HEK293 (cell line): ENCODE measurements around the gene GTF2H3.

Experiments
- CTCF ChIA-PET: fragments of 350-600 bp; formaldehyde crosslinking; extraction: SDS; loops from one replicate; lab custom pipeline; 2021; ENCODE audit warnings: antibody characterized with exemption; lab: Yijun Ruan, JAX
- POLR2A ChIA-PET: fragments of 300-600 bp; formaldehyde crosslinking; extraction: SDS; loops from one replicate; lab custom pipeline; 2020; ENCODE audit warnings: antibody characterized with exemption, inconsistent platforms; lab: Yijun Ruan, JAX
- H3K27ac ChIP-seq: fragments of 200-500 bp; sonication (Bioruptor generic); 2 replicates; pipeline ENCODE4 v1.5.1; 2014; ENCODE audit warnings: low read depth, low read length, control low read depth, inconsistent platforms; ENCODE audit errors: extremely low read depth
- H3K36me3 ChIP-seq, 2 experiments: fragments of 200-500 bp in 1 of 2; sonication (Bioruptor generic) in 1 of 2; 1 replicate in 1 of 2; 2 replicates in 1 of 2; pipeline ENCODE4 v1.5.1; 2014 to 2017; ENCODE audit warnings: inconsistent platforms in 2 of 2, low read length in 2 of 2; ENCODE audit not compliant: control insufficient read depth in 2 of 2, insufficient read depth in 1 of 2
- H3K4me1 ChIP-seq: fragments of 200-500 bp; sonication (Bioruptor generic); 2 replicates; pipeline ENCODE4 v1.5.1; 2014; ENCODE audit warnings: mild to moderate bottlenecking, low read length, inconsistent platforms; ENCODE audit not compliant: control insufficient read depth, insufficient read depth
- H3K4me3 ChIP-seq: 2 replicates; pipeline ENCODE4 v1.5.1; 2011; ENCODE audit warnings: low read depth, mild to moderate bottlenecking, control low read depth, low read length, moderate library complexity
- H3K9me3 ChIP-seq: fragments of 200-500 bp; sonication (Bioruptor generic); 2 replicates; pipeline ENCODE4 v1.5.1; 2014; ENCODE audit warnings: low read depth, low read length, inconsistent platforms; ENCODE audit not compliant: control insufficient read depth, insufficient read depth
- BCL11A ChIP-seq: fragments of 450-650 bp; formaldehyde crosslinking; IDR thresholded peaks from 2 replicates; pipeline ENCODE4 v1.5.1; 2016; ENCODE audit warnings: low read depth, missing biosample characterization, missing genetic modification characterization
- KLF16 ChIP-seq: fragments of 450-650 bp; formaldehyde crosslinking; IDR thresholded peaks from 2 replicates; pipeline ENCODE4 v1.5.1; 2017; ENCODE audit warnings: missing biosample characterization, missing genetic modification characterization
- PRDM1 ChIP-seq: fragments of 450-650 bp; formaldehyde crosslinking; IDR thresholded peaks from 2 replicates; pipeline ENCODE4; 2016; ENCODE audit warnings: missing biosample characterization, missing genetic modification characterization
- SETDB1 ChIP-seq: IDR thresholded peaks from one replicate; pipeline ENCODE4 v1.6.1; 2017; ENCODE audit warnings: mild to moderate bottlenecking, low read length, moderate library complexity, mixed read lengths; ENCODE audit not compliant: insufficient read length
- SP2 ChIP-seq: fragments of 450-650 bp; formaldehyde crosslinking; IDR thresholded peaks from 2 replicates; pipeline ENCODE4 v1.5.1; 2016; ENCODE audit warnings: missing biosample characterization, missing genetic modification characterization
- TSHZ1 ChIP-seq: fragments of 450-650 bp; formaldehyde crosslinking; IDR thresholded peaks from 2 replicates; pipeline ENCODE4 v1.5.1; 2016; ENCODE audit warnings: missing biosample characterization, missing genetic modification characterization, borderline replicate concordance
- WT1 ChIP-seq: fragments of 450-650 bp; formaldehyde crosslinking; IDR thresholded peaks from 2 replicates; pipeline ENCODE4 v1.5.1; 2016; ENCODE audit warnings: missing biosample characterization, missing genetic modification characterization
- ZBTB10 ChIP-seq: fragments of 450-650 bp; formaldehyde crosslinking; IDR thresholded peaks from 2 replicates; pipeline ENCODE4 v1.5.1; 2016; ENCODE audit warnings: missing biosample characterization, missing genetic modification characterization
- ZBTB17 ChIP-seq: fragments of 450-650 bp; formaldehyde crosslinking; IDR thresholded peaks from 2 replicates; pipeline ENCODE4 v1.5.1; 2016; ENCODE audit warnings: missing biosample characterization, missing genetic modification characterization
- ZFP37 ChIP-seq: fragments of 450-650 bp; formaldehyde crosslinking; IDR thresholded peaks from 2 replicates; pipeline ENCODE4 v1.5.1; 2016; ENCODE audit warnings: missing biosample characterization, missing genetic modification characterization
- ZNF221 ChIP-seq: fragments of 450-650 bp; formaldehyde crosslinking; IDR thresholded peaks from 2 replicates; pipeline ENCODE4 v1.5.1; 2017; ENCODE audit warnings: missing biosample characterization, missing genetic modification characterization, borderline replicate concordance
- ZNF239 ChIP-seq: fragments of 450-650 bp; formaldehyde crosslinking; IDR thresholded peaks from 2 replicates; pipeline ENCODE4 v1.5.1; 2016; ENCODE audit warnings: missing biosample characterization, missing genetic modification characterization
- ZNF280D ChIP-seq: fragments of 450-650 bp; formaldehyde crosslinking; IDR thresholded peaks from 2 replicates; pipeline ENCODE4 v1.5.1; 2016; ENCODE audit warnings: missing biosample characterization, missing genetic modification characterization
- ZNF488 ChIP-seq: fragments of 450-650 bp; formaldehyde crosslinking; IDR thresholded peaks from 2 replicates; pipeline ENCODE4 v1.5.1; 2016; ENCODE audit warnings: missing biosample characterization, missing genetic modification characterization
- ZNF510 ChIP-seq: fragments of 450-650 bp; formaldehyde crosslinking; IDR thresholded peaks from 2 replicates; pipeline ENCODE4 v1.5.1; 2018; ENCODE audit warnings: mild to moderate bottlenecking, missing genetic modification characterization, missing biosample characterization; ENCODE audit not compliant: insufficient replicate concordance
- ZNF600 ChIP-seq: fragments of 450-650 bp; formaldehyde crosslinking; IDR thresholded peaks from 2 replicates; pipeline ENCODE4 v1.5.1; 2016; ENCODE audit warnings: missing biosample characterization, missing genetic modification characterization
- ZNF692 ChIP-seq: fragments of 450-650 bp; formaldehyde crosslinking; IDR thresholded peaks from 2 replicates; pipeline ENCODE4 v1.5.1; 2016; ENCODE audit warnings: missing biosample characterization, missing genetic modification characterization
- ZNF707 ChIP-seq: fragments of 450-650 bp; formaldehyde crosslinking; IDR thresholded peaks from 2 replicates; pipeline ENCODE4 v1.5.1; 2016; ENCODE audit warnings: missing biosample characterization, missing genetic modification characterization
- ZNF777 ChIP-seq: fragments of 450-650 bp; formaldehyde crosslinking; IDR thresholded peaks from 2 replicates; pipeline ENCODE4 v1.5.1; 2017; ENCODE audit warnings: missing biosample characterization, missing genetic modification characterization, borderline replicate concordance
- ZSCAN16 ChIP-seq: fragments of 450-650 bp; formaldehyde crosslinking; IDR thresholded peaks from 2 replicates; pipeline ENCODE4 v1.5.1; 2016; ENCODE audit warnings: missing biosample characterization, missing genetic modification characterization

GTF2H3 gene

GRCh38 chr12:123696646-123697045, 63.0 kb downstream of the GTF2H3 start:
- CTCF ChIA-PET = no interaction called here
- POLR2A ChIA-PET = interaction anchor here (1.7 kb wide), 1 partner anchor 15 kb away, joined by 6 read pairs; the partner anchor contains the start of gene ATP6V0A2

GRCh38 chr12:123705935-123706334, 72.3 kb downstream of the GTF2H3 start:
- ChIA-PET POLR2A (no interaction called here), CTCF (no interaction called here)
- Histone ChIP-seq H3K4me3 (no peak overlapping the region), H3K9me3 (no peaks in the 10 kb centered on the region), H3K4me1 (no peaks in the 10 kb centered on the region), H3K27ac (no peak overlapping the region), H3K36me3 (peaks cover 7 to 51% of the 10 kb centered on the region in 2 experiments)
- no peak for TF ChIP-seq ZNF707
- peak; percentile 25 for TF ChIP-seq SP2 (tag by site-specific recombination)

More at GRCh38 chr12:123696646-123697045, 63.0 kb downstream of the GTF2H3 start:
- no peaks in the 10 kb centered on the region for H3K4me1 ChIP-seq
- TF ChIP-seq ZNF510 (tag by site-specific recombination) (no peak), ZNF692 (no peak), SETDB1 (no peak), ZFP37 (no peak), ZNF239 (no peak), PRDM1 (tag by site-specific recombination) (no peak), ZBTB10 (tag by site-specific recombination) (no peak), ZNF221 (tag by site-specific recombination) (no peak), WT1 (tag by site-specific recombination) (no peak), KLF16 (tag by site-specific recombination) (no peak)
- H3K9me3 ChIP-seq = no peaks in the 10 kb centered on the region
- H3K4me3 ChIP-seq = no peak overlapping the region
- H3K36me3 ChIP-seq = peaks cover 25 to 66% of the 10 kb centered on the region in 2 experiments
- H3K27ac ChIP-seq = no peak overlapping the region

GRCh38 chr12:123707466-123707865, 73.8 kb downstream of the GTF2H3 start:
- ChIA-PET POLR2A (no interaction called here), CTCF (interaction anchor here (0.6 kb wide), 1 partner anchor 1069 kb away, joined by 3 read pairs; no protein-coding TSS in a partner anchor)
- Histone ChIP-seq H3K4me3 (no peak overlapping the region), H3K36me3 (peaks cover 7 to 38% of the 10 kb centered on the region in 2 experiments), H3K9me3 (no peaks in the 10 kb centered on the region), H3K27ac (no peak overlapping the region), H3K4me1 (no peaks in the 10 kb centered on the region)
- TF ChIP-seq ZNF488 (no peak), ZNF280D (tag by site-specific recombination) (no peak), ZSCAN16 (tag by site-specific recombination) (no peak), ZNF600 (tag by site-specific recombination) (no peak), ZNF777 (tag by site-specific recombination) (no peak), ZFP37 (no peak), ZBTB17 (tag by site-specific recombination) (no peak), BCL11A (tag by site-specific recombination) (no peak), TSHZ1 (tag by site-specific recombination) (no peak)
